Neural cell (in vitro differentiated cells): ENCODE results near the gene INPP4B. TPM values are rescaled to one million over a fixed set of nuclear protein-coding genes. Genes with fewer than 3 reads are reported as not detected.
A peak's percentile ranks its signal among the peaks of the same experiment; 100 is the strongest.

Experiments used
- H2AFZ ChIP-seq: fragments of 200-600, 300-800 bp; sonication (generic), shearing (Covaris generic); 2 replicates; pipeline ENCODE4 v1.6.0; 2014; ENCODE audit warnings: low read depth, mild to moderate bottlenecking, antibody characterized with exemption, low read length, moderate library complexity
- H3F3A ChIP-seq: fragments of 200-600 bp; shearing (Covaris generic); 2 replicates; pipeline ENCODE4 v1.6.1; 2016; ENCODE audit warnings: mild to moderate bottlenecking, moderate library complexity, mixed read lengths, antibody characterized with exemption, low read length; ENCODE audit not compliant: insufficient read depth, poor library complexity, severe bottlenecking
- H3K27ac ChIP-seq: fragments of 200-600, 300-800 bp; sonication (generic), shearing (Covaris generic); 2 replicates; pipeline ENCODE4 v1.5.1; 2014; ENCODE audit warnings: mild to moderate bottlenecking, low read length, moderate library complexity
- H3K27me3 ChIP-seq: fragments of 300-800, 200-600 bp; sonication (generic), shearing (Covaris generic); 2 replicates; pipeline ENCODE4 v1.6.0; 2014; ENCODE audit warnings: mild to moderate bottlenecking, low read depth, low read length, moderate library complexity; ENCODE audit not compliant: insufficient read depth
- H3K36me3 ChIP-seq: fragments of 300-800, 200-600 bp; sonication (generic), shearing (Covaris generic); 2 replicates; pipeline ENCODE4 v1.5.1; 2014; ENCODE audit warnings: mild to moderate bottlenecking, antibody characterized with exemption, low read length, moderate library complexity; ENCODE audit not compliant: insufficient read depth
- H3K4me2 ChIP-seq: fragments of 300-800, 200-600 bp; sonication (generic), shearing (Covaris generic); 2 replicates; pipeline ENCODE4 v1.6.0; 2014; ENCODE audit warnings: mild to moderate bottlenecking, low read length
- H3K4me3 ChIP-seq: fragments of 300-800, 200-600 bp; sonication (generic), shearing (Covaris generic); 2 replicates; pipeline ENCODE4 v1.5.1; 2014; ENCODE audit warnings: mild to moderate bottlenecking, low read length, moderate library complexity
- H3K79me2 ChIP-seq: fragments of 200-600 bp; shearing (Covaris generic); replicated peaks from 2 replicates; pipeline ENCODE4 v1.6.0; 2014; ENCODE audit warnings: mild to moderate bottlenecking, low read length, moderate library complexity; ENCODE audit not compliant: insufficient read depth
- H3K9ac ChIP-seq: fragments of 300-800, 200-600 bp; sonication (generic), shearing (Covaris generic); 2 replicates; pipeline ENCODE4 v1.6.1; 2016; ENCODE audit warnings: mild to moderate bottlenecking, low read length, mixed read lengths
- H3K9me2 ChIP-seq: fragments of 200-600 bp; shearing (Covaris generic); 2 replicates; pipeline ENCODE4 v1.6.1; 2016; ENCODE audit warnings: mild to moderate bottlenecking, low read length, mixed read lengths; ENCODE audit not compliant: insufficient read depth
- H3K9me3 ChIP-seq: fragments of 200-600, 300-800 bp; sonication (generic), shearing (Covaris generic); 2 replicates; pipeline ENCODE4 v1.6.1; 2016; ENCODE audit warnings: mild to moderate bottlenecking, mixed run types, low read length, moderate library complexity, mixed read lengths
- H4K20me1 ChIP-seq: fragments of 200-600 bp; shearing (Covaris generic); 2 replicates; pipeline ENCODE4 v1.6.1; 2016; ENCODE audit warnings: mild to moderate bottlenecking, mixed run types; ENCODE audit not compliant: insufficient read depth
- EP300 ChIP-seq: fragments of 450-650 bp; conservative IDR thresholded peaks from 2 replicates; pipeline ENCODE4 v1.6.1; 2014; ENCODE audit warnings: antibody characterized with exemption, mild to moderate bottlenecking, moderate library complexity; ENCODE audit not compliant: poor library complexity, severe bottlenecking
- EZH2 ChIP-seq: fragments of 200-600, 300-800 bp; shearing (Covaris generic), sonication (generic); IDR thresholded peaks from 2 replicates; pipeline ENCODE4 v1.6.1; 2014; ENCODE audit warnings: antibody characterized with exemption, low read length, borderline replicate concordance, mild to moderate bottlenecking; ENCODE audit not compliant: insufficient read depth, poor library complexity, severe bottlenecking
- MXI1 ChIP-seq: fragments of 450-650 bp; conservative IDR thresholded peaks from 2 replicates; pipeline ENCODE4 v1.6.1; 2014; ENCODE audit warnings: antibody characterized with exemption, mild to moderate bottlenecking; ENCODE audit not compliant: poor library complexity, severe bottlenecking
- POLR2AphosphoS5 ChIP-seq: IDR thresholded peaks from 2 replicates; pipeline ENCODE4 v1.6.1; 2012
- RAD21 ChIP-seq: fragments of 450-650 bp; conservative IDR thresholded peaks from 2 replicates; pipeline ENCODE4 v1.6.1; 2014; ENCODE audit warnings: antibody characterized with exemption, mild to moderate bottlenecking, moderate library complexity
- SMC3 ChIP-seq: fragments of 450-650 bp; conservative IDR thresholded peaks from 2 replicates; pipeline ENCODE4 v1.6.1; 2014; ENCODE audit warnings: antibody characterized with exemption, mild to moderate bottlenecking, moderate library complexity; ENCODE audit not compliant: poor library complexity
- TAF1 ChIP-seq: IDR thresholded peaks from 2 replicates; pipeline ENCODE4 v1.6.1; 2012; ENCODE audit warnings: low read depth
- polyA minus RNA-seq: library from RNA; depleted of rRNA, polyadenylated mRNA; stranded (reverse); fragments of >200 nt; gene quantifications from 2 replicates; pipeline ENCODE4 v1.2.3, GENCODE V29; 2014
- polyA plus RNA-seq: library from polyadenylated mRNA; depleted of rRNA; stranded (reverse); fragments of >200 nt; gene quantifications from 2 replicates; pipeline ENCODE4 v1.2.3, GENCODE V29; 2014
- TF ChIP-seq, protein P1 (sequence below): fragments of 450-650 bp; IDR thresholded peaks from 2 replicates; pipeline ENCODE4 v1.5.1; 2014; ENCODE audit warnings: antibody characterized with exemption, mild to moderate bottlenecking, moderate library complexity; ENCODE audit not compliant: poor library complexity, severe bottlenecking
- TF ChIP-seq, protein P2 (sequence below): IDR thresholded peaks from 2 replicates; pipeline ENCODE4 v1.6.1; 2012; ENCODE audit warnings: borderline replicate concordance

INPP4B gene
- polyA plus RNA-seq = 0.10 and 0.30 TPM in 2 replicates
- polyA minus RNA-seq = 1.6 and 4.6 TPM in 2 replicates

DNA sequence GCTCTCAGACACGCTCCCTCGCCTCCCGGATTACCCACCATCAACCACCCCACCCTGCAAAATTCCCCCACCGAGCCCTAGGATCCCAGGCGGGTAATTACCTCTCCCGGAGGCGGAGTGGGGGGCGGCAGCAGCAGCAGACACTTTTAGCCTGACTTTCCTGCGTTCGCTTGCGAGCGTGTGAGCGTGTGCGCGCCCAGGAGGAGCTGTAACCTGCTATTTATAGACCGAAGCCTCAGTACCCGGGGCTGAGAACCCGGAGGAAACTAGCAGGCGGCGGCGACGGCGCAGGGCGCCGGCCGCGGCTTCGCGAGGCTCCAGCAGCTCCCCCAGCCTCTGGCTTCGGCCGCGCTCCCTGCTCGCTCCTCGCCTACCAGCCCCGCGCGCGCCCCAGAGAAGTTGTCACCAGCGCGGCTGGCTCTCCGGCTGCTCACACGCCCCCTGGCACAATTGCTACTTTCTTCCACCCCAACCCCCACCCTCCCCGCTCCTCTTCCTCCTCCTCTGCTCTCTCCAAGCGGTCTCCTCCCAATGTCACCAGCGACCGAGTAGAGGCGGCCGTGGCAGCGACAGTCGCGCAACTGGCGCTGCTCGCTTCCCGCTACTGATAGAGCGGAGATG is at the start of gene INPP4B:
Gene INPP4B, minus strand, starts transcription at position 194 of the 621 bp plus-strand sequence.
- peak within 1 kb of the TSS; percentile 86 for H3K4me3 ChIP-seq
- H3K36me3 ChIP-seq = no peaks in the 10 kb centered on the region
- no peak within 1 kb of the TSS for H3K27ac ChIP-seq
- no peaks in the 10 kb centered on the region for H3F3A ChIP-seq
- peak within 1 kb of the TSS; percentile 85 for H3K4me2 ChIP-seq
- H2AFZ ChIP-seq = peak within 1 kb of the TSS; percentile 32
- peak within 1 kb of the TSS; percentile 63 for H3K9ac ChIP-seq
- H3K9me3 ChIP-seq = no peaks in the 10 kb centered on the region
- TF ChIP-seq EP300 = no peak
- TF ChIP-seq, protein P1, sequence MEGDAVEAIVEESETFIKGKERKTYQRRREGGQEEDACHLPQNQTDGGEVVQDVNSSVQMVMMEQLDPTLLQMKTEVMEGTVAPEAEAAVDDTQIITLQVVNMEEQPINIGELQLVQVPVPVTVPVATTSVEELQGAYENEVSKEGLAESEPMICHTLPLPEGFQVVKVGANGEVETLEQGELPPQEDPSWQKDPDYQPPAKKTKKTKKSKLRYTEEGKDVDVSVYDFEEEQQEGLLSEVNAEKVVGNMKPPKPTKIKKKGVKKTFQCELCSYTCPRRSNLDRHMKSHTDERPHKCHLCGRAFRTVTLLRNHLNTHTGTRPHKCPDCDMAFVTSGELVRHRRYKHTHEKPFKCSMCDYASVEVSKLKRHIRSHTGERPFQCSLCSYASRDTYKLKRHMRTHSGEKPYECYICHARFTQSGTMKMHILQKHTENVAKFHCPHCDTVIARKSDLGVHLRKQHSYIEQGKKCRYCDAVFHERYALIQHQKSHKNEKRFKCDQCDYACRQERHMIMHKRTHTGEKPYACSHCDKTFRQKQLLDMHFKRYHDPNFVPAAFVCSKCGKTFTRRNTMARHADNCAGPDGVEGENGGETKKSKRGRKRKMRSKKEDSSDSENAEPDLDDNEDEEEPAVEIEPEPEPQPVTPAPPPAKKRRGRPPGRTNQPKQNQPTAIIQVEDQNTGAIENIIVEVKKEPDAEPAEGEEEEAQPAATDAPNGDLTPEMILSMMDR = no peak
- TF ChIP-seq MXI1 = no peak
- peak; percentile 14 for TF ChIP-seq SMC3
- no peak for TF ChIP-seq EZH2
- no peak for TF ChIP-seq POLR2AphosphoS5
- TF ChIP-seq TAF1 = peak; percentile 35
- H3K79me2 ChIP-seq = no peaks in the 10 kb centered on the region
- peaks cover 42% of the 10 kb centered on the region for H3K27me3 ChIP-seq
- no peaks in the 10 kb centered on the region for H4K20me1 ChIP-seq
- no peaks in the 10 kb centered on the region for H3K9me2 ChIP-seq

DNA sequence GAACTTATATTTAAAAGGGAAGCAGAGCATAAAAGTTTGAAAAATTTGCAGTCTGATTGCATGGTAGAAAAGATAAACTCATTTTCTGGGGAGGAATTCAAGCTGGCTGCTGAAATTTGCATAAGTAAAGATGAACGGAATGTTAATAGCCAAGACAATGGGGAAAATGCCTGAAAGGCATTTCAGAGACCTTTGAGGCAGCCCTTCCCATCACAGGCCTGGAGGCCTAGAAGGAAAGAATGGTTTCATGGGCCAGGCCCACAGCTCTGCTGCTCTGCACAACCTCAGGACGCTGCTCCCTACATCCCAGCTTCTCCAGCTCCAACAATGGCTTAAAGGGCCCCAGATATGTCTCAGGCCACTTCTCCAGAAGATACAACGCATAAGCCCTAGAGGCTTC is 46.9 kb upstream of the INPP4B start:
- H3K4me2 ChIP-seq = no peak overlapping the region
- H3K9me2 ChIP-seq = no peaks in the 10 kb centered on the region
- no peak overlapping the region for H2AFZ ChIP-seq
- H3K27me3 ChIP-seq = no peaks in the 10 kb centered on the region
- H3F3A ChIP-seq = no peaks in the 10 kb centered on the region
- H4K20me1 ChIP-seq = no peaks in the 10 kb centered on the region
- peaks cover 13% of the 10 kb centered on the region for H3K9me3 ChIP-seq
- no peak overlapping the region for H3K9ac ChIP-seq
- H3K79me2 ChIP-seq = no peaks in the 10 kb centered on the region
- TF ChIP-seq, protein P1 = no peak
- TF ChIP-seq, protein P2, sequence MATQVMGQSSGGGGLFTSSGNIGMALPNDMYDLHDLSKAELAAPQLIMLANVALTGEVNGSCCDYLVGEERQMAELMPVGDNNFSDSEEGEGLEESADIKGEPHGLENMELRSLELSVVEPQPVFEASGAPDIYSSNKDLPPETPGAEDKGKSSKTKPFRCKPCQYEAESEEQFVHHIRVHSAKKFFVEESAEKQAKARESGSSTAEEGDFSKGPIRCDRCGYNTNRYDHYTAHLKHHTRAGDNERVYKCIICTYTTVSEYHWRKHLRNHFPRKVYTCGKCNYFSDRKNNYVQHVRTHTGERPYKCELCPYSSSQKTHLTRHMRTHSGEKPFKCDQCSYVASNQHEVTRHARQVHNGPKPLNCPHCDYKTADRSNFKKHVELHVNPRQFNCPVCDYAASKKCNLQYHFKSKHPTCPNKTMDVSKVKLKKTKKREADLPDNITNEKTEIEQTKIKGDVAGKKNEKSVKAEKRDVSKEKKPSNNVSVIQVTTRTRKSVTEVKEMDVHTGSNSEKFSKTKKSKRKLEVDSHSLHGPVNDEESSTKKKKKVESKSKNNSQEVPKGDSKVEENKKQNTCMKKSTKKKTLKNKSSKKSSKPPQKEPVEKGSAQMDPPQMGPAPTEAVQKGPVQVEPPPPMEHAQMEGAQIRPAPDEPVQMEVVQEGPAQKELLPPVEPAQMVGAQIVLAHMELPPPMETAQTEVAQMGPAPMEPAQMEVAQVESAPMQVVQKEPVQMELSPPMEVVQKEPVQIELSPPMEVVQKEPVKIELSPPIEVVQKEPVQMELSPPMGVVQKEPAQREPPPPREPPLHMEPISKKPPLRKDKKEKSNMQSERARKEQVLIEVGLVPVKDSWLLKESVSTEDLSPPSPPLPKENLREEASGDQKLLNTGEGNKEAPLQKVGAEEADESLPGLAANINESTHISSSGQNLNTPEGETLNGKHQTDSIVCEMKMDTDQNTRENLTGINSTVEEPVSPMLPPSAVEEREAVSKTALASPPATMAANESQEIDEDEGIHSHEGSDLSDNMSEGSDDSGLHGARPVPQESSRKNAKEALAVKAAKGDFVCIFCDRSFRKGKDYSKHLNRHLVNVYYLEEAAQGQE = no peak
- TF ChIP-seq POLR2AphosphoS5 = no peak
- TF ChIP-seq RAD21 = no peak
- TF ChIP-seq MXI1 = no peak
- TF ChIP-seq SMC3 = no peak
- H3K4me3 ChIP-seq = no peak overlapping the region
- no peak overlapping the region for H3K27ac ChIP-seq
- no peaks in the 10 kb centered on the region for H3K36me3 ChIP-seq
